GM23248 (cell line): ENCODE data around the gene FSCN2. TPM values are rescaled to one million over a fixed set of nuclear protein-coding genes. Genes with fewer than 3 reads are reported as not detected.
A peak's percentile ranks its signal among the peaks of the same experiment; 100 is the strongest.

Experiments used
- DNase-seq: peaks from one replicate; pipeline ENCODE4 v3.0.0-alpha.2; 2015
- H2AFZ ChIP-seq: fragments of 200-600 bp; sonication (generic); 2 replicates; pipeline ENCODE4 v1.6.1; 2016; ENCODE audit warnings: antibody characterized with exemption
- H3F3A ChIP-seq: fragments of 200-600 bp; sonication (generic); 2 replicates; pipeline ENCODE4 v1.6.1; 2016; ENCODE audit warnings: mild to moderate bottlenecking, antibody characterized with exemption, mixed run types; ENCODE audit not compliant: insufficient read depth
- H3K27ac ChIP-seq: fragments of 200-600 bp; sonication (generic); 2 replicates; pipeline ENCODE4 v1.5.1; 2016; ENCODE audit warnings: mild to moderate bottlenecking
- H3K27me3 ChIP-seq: fragments of 200-600 bp; sonication (generic); replicated peaks from 2 replicates; pipeline ENCODE4 v1.6.1; 2016; ENCODE audit warnings: mild to moderate bottlenecking; ENCODE audit not compliant: insufficient read depth
- H3K36me3 ChIP-seq: fragments of 200-600 bp; sonication (generic); 2 replicates; pipeline ENCODE4 v1.6.1; 2016; ENCODE audit warnings: low read depth, mild to moderate bottlenecking
- H3K4me1 ChIP-seq: fragments of 200-600 bp; sonication (generic); 2 replicates; pipeline ENCODE4 v1.6.1; 2016; ENCODE audit warnings: mild to moderate bottlenecking; ENCODE audit not compliant: insufficient read depth
- H3K4me2 ChIP-seq: fragments of 200-600 bp; sonication (generic); one replicate; pipeline ENCODE4 v1.6.1; 2016; ENCODE audit warnings: mild to moderate bottlenecking; ENCODE audit not compliant: unreplicated experiment
- H3K4me3 ChIP-seq: fragments of 200-600 bp; sonication (generic); 2 replicates; pipeline ENCODE4 v1.5.1; 2016; ENCODE audit warnings: mild to moderate bottlenecking
- H3K79me2 ChIP-seq: fragments of 200-600 bp; sonication (generic); 2 replicates; pipeline ENCODE4 v1.6.1; 2016; ENCODE audit warnings: mild to moderate bottlenecking; ENCODE audit not compliant: insufficient read depth
- H3K9ac ChIP-seq: fragments of 200-600 bp; sonication (generic); 2 replicates; pipeline ENCODE4 v1.6.1; 2016; ENCODE audit warnings: mild to moderate bottlenecking
- H3K9me2 ChIP-seq: fragments of 200-600 bp; sonication (generic); 2 replicates; pipeline ENCODE4 v1.6.1; 2016; ENCODE audit warnings: mixed run types, mild to moderate bottlenecking, moderate library complexity; ENCODE audit not compliant: insufficient read depth
- H3K9me3 ChIP-seq: fragments of 200-600 bp; sonication (generic); one replicate; pipeline ENCODE4 v1.6.1; 2017; ENCODE audit warnings: low read depth
- H4K20me1 ChIP-seq: fragments of 200-600 bp; sonication (generic); 2 replicates; pipeline ENCODE4 v1.6.0; 2016; ENCODE audit not compliant: insufficient read depth
- EZH2 ChIP-seq: fragments of 200-600 bp; sonication (generic); IDR thresholded peaks from 2 replicates; pipeline ENCODE4 v1.6.1; 2018; ENCODE audit warnings: antibody characterized with exemption, mild to moderate bottlenecking; ENCODE audit not compliant: insufficient read depth, poor library complexity, severe bottlenecking
- EZH2phosphoT487 ChIP-seq: fragments of 200-600 bp; sonication (generic); IDR thresholded peaks from 2 replicates; pipeline ENCODE4 v1.6.1; 2018; ENCODE audit warnings: antibody characterized with exemption, moderate library complexity, mild to moderate bottlenecking, low read depth; ENCODE audit not compliant: insufficient read depth
- WGBS, 2 experiments: methylation state at CpG; one replicate each; pipeline ENCODE4 v1.1.6; 2015 to 2017; ENCODE audit warnings: low lambda C conversion rate in 2 of 2, low coverage in 1 of 2; ENCODE audit errors: missing lambda C conversion rate in 2 of 2; 5-methylcytosine and 5-hydroxymethylcytosine counted together
- in situ Hi-C: fragments of 300-500 bp; cut with MboI; formaldehyde crosslinking; loops from 2 replicates; pipeline ENCODE4 v1.15.0; 2020
- polyA plus RNA-seq: library from polyadenylated mRNA; unstranded; fragments of >200 nt; fragmentation: Nextera tagmentation; extraction: Ambion mirVana; gene quantifications from 2 replicates; pipeline ENCODE4 v1.2.1, GENCODE V29; 2016
- total RNA-seq: library from RNA; depleted of rRNA; stranded (reverse); fragments of >200 nt; shearing (Covaris generic); gene quantifications from 2 replicates; pipeline ENCODE4 v1.2.3, GENCODE V29; 2014

The FSCN2 gene
- total and polyA plus RNA-seq, 2 experiments from 2014 or later = 0.48 to 3.2 TPM

DNA sequence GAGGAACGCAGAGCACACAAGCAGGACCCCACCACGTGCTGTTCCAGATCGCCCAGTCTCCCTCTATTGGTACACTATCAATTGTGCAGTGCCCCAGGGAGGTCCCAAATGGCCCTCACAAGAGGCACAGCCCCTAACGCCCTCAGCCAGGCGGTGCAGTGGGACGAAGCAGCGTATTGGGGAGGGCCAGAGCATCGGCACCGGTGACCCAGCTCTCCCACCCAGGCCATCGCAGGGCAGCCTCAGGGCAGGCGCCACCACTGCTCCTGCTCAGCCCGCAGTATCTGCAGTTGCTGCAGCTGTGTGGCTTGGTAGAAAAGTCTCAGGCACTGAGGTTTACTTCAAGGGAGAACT, 29.9 kb downstream of the FSCN2 start:
- in situ Hi-C loops = no loop called here
- Histone ChIP-seq H3K9ac (no peak overlapping the region), H4K20me1 (no peaks in the 10 kb centered on the region), H3K27ac (no peak overlapping the region), H3K4me1 (peaks cover 39% of the 10 kb centered on the region), H3K9me2 (no peaks in the 10 kb centered on the region), H3K4me2 (no peak overlapping the region), H3K9me3 (no peaks in the 10 kb centered on the region), H2AFZ (no peak overlapping the region), H3K36me3 (peaks cover 21% of the 10 kb centered on the region), H3K4me3 (no peak overlapping the region), H3F3A (peaks cover 38% of the 10 kb centered on the region), H3K79me2 (peaks cover 12% of the 10 kb centered on the region), H3K27me3 (no peaks in the 10 kb centered on the region)
- TF ChIP-seq EZH2 (no peak), EZH2phosphoT487 (no peak)
- DNase-seq = no peak
- 96 to 98% methylated on average over 12 of the region's 12 CpGs for WGBS, 2 experiments

DNA sequence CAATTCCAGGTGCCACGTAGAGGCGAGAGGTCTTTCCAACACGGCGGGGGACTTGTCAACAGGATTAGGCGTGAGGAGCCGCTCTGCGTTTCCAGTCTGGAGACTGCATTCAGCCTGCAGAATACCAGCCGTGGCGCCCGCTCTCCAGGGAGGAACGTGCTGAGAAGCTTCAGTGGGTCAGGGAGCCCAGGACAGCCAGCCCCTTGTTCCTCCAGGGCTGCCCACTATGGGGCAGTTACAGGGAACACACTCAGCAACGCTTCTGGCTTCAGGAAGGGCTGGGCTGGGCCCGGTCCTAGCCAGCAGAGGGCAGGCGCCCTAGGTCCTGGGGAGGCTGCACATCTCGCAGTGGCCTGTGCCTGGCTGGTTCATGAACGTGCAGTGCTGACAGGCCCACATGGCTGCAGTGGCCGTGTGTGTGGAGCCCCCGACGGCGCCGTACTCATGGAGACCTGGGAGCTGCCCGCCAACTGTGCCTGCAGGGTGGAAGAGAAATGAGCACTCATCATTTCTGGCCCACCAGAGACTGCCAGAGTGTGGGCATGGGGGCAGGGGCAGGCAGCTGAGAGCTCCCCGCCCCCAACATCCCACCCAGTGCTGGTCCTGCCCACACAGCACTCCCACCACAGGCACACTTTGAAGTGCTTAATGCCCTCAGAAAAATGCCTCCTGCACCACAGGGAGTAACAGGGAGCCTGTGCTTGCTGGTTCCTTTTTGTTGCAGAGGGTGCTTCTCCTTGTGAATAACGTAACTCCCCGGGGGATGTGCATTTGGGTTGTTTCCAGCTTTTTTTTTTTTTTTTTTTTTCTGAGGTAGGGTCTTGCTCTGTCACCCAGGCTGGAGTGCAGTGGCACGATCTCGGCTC, 31.0 kb downstream of the FSCN2 start:
- Histone ChIP-seq H3K79me2 (peaks cover 12% of the 10 kb centered on the region), H3K36me3 (peaks cover 26% of the 10 kb centered on the region), H3F3A (peaks cover 37% of the 10 kb centered on the region), H3K9me2 (no peaks in the 10 kb centered on the region), H4K20me1 (no peaks in the 10 kb centered on the region), H3K27me3 (no peaks in the 10 kb centered on the region), H3K27ac (no peak overlapping the region), H3K4me2 (no peak overlapping the region), H3K9ac (no peak overlapping the region), H3K9me3 (no peaks in the 10 kb centered on the region), H3K4me3 (no peak overlapping the region), H3K4me1 (peaks cover 37% of the 10 kb centered on the region), H2AFZ (no peak overlapping the region)
- 73 to 84% methylated on average over 20 to 27 of the region's 27 CpGs for WGBS, 2 experiments
- in situ Hi-C loops = no loop called here
- no peak for DNase-seq
- no peak for TF ChIP-seq EZH2
- TF ChIP-seq EZH2phosphoT487 = no peak

DNA sequence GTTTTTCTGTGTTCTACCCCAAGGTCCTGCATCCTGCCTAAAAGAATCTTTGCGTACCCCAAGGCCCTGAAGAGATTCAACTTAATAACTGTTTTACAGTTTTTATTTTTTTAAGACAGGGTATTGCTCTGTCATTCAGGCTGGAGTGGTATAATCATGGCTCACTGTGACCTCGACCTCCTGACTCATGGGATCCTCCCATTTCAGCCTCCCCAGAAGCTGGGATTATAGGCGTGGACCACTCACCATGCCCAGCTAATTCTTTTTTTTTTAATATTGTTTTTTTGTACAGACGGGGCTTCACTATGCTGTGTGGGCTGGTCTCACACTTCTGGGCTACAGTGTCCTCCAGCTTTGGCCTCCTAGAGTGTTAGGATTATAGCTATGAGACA, 33.3 kb downstream of the FSCN2 start:
- H3K27me3 ChIP-seq = no peaks in the 10 kb centered on the region
- no peaks in the 10 kb centered on the region for H3K9me2 ChIP-seq
- H3K27ac ChIP-seq = peak overlapping the region; percentile 74
- H3K4me3 ChIP-seq = no peak overlapping the region
- DNase-seq = peak; percentile 79
- peaks cover 37% of the 10 kb centered on the region for H3K36me3 ChIP-seq
- WGBS, 2 experiments = 51 to 57% methylated on average over 4 of the region's 4 CpGs
- H3K4me1 ChIP-seq = peaks cover 51% of the 10 kb centered on the region
- no peak overlapping the region for H2AFZ ChIP-seq
- H3K9ac ChIP-seq = peak overlapping the region; percentile 36; the same call in 1 of the 2 replicates
- peaks cover 54% of the 10 kb centered on the region for H3F3A ChIP-seq
- no peak overlapping the region for H3K4me2 ChIP-seq
- in situ Hi-C loops = no loop called here
- no peak for TF ChIP-seq EZH2phosphoT487
- TF ChIP-seq EZH2 = no peak
- H4K20me1 ChIP-seq = no peaks in the 10 kb centered on the region
- peaks cover 26% of the 10 kb centered on the region for H3K79me2 ChIP-seq
- no peaks in the 10 kb centered on the region for H3K9me3 ChIP-seq

DNA sequence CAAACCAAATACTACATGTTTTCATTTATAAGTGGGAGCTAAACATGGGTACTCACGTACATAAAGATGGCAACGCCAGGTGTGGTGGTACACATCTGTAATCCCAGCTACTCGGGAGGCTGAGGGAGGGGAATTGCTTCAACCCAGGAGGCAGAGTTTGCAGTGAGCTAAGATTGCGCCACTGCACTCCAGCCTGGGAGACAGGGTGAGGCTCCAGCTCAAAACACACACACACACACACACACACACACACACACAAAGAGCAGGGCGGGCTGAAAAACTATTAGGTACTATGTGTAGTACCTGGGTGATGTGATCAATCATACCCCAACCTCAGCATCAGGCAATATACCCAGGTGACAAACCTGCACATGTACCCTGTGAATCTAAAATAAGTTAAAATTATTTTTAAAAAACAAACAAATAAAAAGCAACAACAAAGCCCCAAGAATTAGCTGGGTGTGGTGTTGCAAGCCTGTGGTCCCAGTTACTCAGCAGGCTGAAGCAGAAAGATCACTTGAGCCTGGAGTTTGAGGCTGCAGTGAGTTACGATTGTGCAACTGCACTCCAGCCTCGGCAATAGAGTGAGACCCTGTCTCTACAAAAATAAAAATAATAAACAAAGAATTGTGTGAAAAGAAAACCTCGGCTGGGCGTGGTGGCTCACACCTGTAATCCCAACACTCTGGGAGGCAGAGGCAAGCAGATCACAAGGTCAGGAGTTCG, 35.8 kb downstream of the FSCN2 start:
- Histone ChIP-seq H3K27ac (peak overlapping the region; percentile 79), H3K27me3 (no peaks in the 10 kb centered on the region), H3K36me3 (peaks cover 37% of the 10 kb centered on the region), H3K4me3 (no peak overlapping the region), H3K4me2 (peak overlapping the region; percentile 43), H3K9me2 (no peaks in the 10 kb centered on the region), H4K20me1 (no peaks in the 10 kb centered on the region), H3K4me1 (peaks cover 63% of the 10 kb centered on the region), H3K9ac (peak overlapping the region; percentile 37; the same call in 1 of the 2 replicates), H2AFZ (no peak overlapping the region), H3F3A (peaks cover 69% of the 10 kb centered on the region), H3K79me2 (peaks cover 26% of the 10 kb centered on the region), H3K9me3 (no peaks in the 10 kb centered on the region)
- WGBS, 2 experiments = 77 to 84% methylated on average over 10 of the region's 10 CpGs
- in situ Hi-C loops = no loop called here
- peak; percentile 88 for DNase-seq
- no peak for TF ChIP-seq EZH2phosphoT487
- no peak for TF ChIP-seq EZH2
